ENCODE data around the gene CAPN1.

- TF ChIP-seq YY1 (IDR thresholded peaks at IDR 0.05; ENCODE audit: low read depth): no peak
- no peak for TF ChIP-seq RAD21 (IDR thresholded peaks at IDR 0.05; ENCODE audit: low read depth)
Measured at GRCh38 chr11:65182258-65183170, 786 bp downstream of the CAPN1 start.

Data from Ishikawa (cell line).